C4-2B (cell line): ENCODE results near the gene PYROXD2.

Source experiments
- ZFX ChIP-seq: fragments of 450-650 bp; IDR thresholded peaks from 2 replicates; pipeline ENCODE4 v1.6.1; 2017
- TF ChIP-seq, protein P1 (sequence below): fragments of 450-650 bp; conservative IDR thresholded peaks from 2 replicates; pipeline ENCODE4 v1.5.1; 2017; ENCODE audit warnings: mild to moderate bottlenecking

DNA sequence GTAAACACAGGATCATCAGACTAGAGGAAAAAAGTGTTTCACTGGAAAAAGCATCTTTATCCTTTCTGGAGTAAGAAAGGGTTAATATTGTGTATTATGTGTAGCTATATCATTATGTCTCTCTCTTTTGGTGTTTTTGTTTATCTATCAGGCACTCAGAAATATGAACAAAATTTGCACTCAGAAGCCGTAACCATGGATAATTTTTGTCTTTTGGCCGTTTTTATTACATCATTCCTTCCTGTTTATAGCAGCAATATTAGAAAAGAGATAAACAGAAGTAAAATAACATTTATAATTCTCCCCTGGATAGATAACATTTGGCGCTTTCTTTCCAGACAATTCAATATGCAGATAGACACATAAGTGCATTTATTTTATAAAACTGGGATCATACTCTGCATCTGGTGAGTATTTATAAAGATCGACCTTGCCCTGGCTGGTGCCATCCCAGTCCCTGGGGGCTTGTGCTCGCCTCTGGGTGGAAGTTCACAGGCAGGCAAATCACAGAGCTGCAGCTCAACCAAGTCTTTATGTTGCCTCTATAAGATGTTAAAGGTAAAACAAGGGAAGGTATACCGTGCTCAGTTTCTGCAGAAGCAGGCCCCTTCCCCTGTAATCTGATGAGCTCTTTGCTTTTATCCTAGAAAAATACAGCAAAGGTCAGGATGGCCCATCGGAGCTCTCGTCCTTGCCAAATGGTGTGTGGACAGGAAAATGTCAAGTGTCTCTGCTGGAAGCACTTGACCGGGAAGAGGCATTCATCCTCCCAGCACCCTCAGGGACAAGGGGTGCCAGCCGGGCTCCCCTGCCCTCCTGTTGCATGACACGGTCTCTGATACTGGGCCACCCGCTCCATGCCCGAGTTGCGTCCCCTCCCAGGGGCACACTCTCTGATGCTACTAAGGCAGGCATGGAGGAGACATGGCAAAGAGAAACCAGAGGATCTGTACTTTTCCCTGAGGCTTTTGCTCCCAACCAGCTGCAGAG lies 43.9 kb downstream of the PYROXD2 start:
- TF ChIP-seq, protein P1, sequence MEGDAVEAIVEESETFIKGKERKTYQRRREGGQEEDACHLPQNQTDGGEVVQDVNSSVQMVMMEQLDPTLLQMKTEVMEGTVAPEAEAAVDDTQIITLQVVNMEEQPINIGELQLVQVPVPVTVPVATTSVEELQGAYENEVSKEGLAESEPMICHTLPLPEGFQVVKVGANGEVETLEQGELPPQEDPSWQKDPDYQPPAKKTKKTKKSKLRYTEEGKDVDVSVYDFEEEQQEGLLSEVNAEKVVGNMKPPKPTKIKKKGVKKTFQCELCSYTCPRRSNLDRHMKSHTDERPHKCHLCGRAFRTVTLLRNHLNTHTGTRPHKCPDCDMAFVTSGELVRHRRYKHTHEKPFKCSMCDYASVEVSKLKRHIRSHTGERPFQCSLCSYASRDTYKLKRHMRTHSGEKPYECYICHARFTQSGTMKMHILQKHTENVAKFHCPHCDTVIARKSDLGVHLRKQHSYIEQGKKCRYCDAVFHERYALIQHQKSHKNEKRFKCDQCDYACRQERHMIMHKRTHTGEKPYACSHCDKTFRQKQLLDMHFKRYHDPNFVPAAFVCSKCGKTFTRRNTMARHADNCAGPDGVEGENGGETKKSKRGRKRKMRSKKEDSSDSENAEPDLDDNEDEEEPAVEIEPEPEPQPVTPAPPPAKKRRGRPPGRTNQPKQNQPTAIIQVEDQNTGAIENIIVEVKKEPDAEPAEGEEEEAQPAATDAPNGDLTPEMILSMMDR: no peak
- no peak for TF ChIP-seq ZFX
